Astrocyte of the cerebellum (primary cell): ENCODE data around the gene RSRP1.
A peak's percentile ranks its signal among the peaks of the same experiment; 100 is the strongest.

ENCODE experiments used
- DNase-seq: peaks from one replicate; pipeline ENCODE4 v3.0.0-alpha.2; 2011; ENCODE audit warnings: low read depth
- H3K4me3 ChIP-seq: 2 replicates; pipeline ENCODE4 v1.5.1; 2011; ENCODE audit warnings: mild to moderate bottlenecking, low read depth, low read length, moderate library complexity
- in situ Hi-C: cut with HindIII; loops from 2 replicates; pipeline ENCODE4 v1.10.0; 2017; ENCODE audit warnings: low sequenced_read_pairs
- TF ChIP-seq, protein P1 (sequence below): IDR thresholded peaks from 2 replicates; pipeline ENCODE4 v1.5.1; 2012; ENCODE audit warnings: low read length, low read depth, moderate library complexity, mild to moderate bottlenecking; ENCODE audit errors: missing control alignments

RSRP1 gene

DNA sequence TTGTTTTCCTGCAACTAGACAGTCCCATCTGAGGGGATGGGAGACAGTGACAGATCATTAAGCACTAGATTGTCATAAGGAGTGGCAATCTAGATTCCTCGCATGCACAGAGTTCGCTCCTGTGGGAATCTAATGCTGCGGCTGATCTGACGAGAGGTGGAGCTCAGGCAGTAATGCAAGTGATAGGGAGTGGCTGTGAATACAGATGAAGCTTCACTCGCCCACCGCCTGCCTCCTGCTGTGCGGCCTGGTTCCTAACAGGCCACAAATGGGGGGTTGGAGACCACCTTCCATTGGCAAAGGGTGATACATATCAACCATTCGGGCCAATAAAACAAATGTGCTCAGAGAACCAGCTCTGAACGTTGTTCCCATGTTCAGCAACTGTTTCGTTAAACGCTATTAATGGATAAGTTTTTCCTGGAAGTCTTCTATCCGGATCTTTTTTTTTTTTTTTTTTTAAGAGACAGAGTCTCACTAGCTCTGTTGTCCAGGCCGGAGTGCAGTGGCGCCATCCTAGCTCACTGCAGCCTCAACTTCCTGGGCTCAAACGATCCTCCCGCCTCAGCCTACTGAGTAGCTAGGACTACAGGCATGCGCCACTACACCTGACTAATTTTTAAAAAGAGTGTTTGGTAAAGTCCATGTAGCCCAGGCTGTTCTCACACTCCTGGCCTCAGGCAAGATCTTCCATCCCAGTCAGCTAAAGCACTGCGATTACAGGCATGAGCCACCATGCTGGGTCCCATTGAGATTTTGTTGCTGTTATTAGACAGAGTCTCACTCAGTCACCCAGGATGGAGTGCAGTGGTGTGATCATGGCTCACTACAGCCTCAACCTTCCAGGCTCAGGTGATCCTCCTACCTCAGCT lies 8.7 kb upstream of the RSRP1 start:
- DNase-seq, result no peak
- TF ChIP-seq, protein P1, sequence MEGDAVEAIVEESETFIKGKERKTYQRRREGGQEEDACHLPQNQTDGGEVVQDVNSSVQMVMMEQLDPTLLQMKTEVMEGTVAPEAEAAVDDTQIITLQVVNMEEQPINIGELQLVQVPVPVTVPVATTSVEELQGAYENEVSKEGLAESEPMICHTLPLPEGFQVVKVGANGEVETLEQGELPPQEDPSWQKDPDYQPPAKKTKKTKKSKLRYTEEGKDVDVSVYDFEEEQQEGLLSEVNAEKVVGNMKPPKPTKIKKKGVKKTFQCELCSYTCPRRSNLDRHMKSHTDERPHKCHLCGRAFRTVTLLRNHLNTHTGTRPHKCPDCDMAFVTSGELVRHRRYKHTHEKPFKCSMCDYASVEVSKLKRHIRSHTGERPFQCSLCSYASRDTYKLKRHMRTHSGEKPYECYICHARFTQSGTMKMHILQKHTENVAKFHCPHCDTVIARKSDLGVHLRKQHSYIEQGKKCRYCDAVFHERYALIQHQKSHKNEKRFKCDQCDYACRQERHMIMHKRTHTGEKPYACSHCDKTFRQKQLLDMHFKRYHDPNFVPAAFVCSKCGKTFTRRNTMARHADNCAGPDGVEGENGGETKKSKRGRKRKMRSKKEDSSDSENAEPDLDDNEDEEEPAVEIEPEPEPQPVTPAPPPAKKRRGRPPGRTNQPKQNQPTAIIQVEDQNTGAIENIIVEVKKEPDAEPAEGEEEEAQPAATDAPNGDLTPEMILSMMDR, result no peak
- no peak overlapping the region for H3K4me3 ChIP-seq
- in situ Hi-C loops, result no loop called here

DNA sequence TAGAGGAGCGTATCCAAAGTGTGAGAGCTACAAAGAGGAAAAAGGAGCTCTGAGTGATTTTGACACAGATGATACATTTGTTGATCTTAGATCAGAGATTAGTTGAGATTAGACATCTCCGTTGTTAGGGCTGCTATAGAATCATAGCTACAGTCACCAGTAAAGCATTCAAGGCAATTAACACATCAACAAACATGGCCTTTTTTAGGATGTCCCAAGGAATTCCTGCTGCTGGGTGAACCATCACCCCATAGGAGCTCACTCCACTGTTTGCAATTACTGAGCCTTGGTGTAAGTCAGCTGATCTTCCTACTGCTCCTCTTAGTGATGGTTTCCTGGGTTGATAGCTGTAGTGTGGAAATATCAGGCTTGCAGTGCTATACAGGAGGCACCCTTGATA lies 6.7 kb upstream of the RSRP1 start:
- in situ Hi-C loops, result no loop called here
- no peak for DNase-seq
- TF ChIP-seq, protein P1, result no peak
- no peak overlapping the region for H3K4me3 ChIP-seq

DNA sequence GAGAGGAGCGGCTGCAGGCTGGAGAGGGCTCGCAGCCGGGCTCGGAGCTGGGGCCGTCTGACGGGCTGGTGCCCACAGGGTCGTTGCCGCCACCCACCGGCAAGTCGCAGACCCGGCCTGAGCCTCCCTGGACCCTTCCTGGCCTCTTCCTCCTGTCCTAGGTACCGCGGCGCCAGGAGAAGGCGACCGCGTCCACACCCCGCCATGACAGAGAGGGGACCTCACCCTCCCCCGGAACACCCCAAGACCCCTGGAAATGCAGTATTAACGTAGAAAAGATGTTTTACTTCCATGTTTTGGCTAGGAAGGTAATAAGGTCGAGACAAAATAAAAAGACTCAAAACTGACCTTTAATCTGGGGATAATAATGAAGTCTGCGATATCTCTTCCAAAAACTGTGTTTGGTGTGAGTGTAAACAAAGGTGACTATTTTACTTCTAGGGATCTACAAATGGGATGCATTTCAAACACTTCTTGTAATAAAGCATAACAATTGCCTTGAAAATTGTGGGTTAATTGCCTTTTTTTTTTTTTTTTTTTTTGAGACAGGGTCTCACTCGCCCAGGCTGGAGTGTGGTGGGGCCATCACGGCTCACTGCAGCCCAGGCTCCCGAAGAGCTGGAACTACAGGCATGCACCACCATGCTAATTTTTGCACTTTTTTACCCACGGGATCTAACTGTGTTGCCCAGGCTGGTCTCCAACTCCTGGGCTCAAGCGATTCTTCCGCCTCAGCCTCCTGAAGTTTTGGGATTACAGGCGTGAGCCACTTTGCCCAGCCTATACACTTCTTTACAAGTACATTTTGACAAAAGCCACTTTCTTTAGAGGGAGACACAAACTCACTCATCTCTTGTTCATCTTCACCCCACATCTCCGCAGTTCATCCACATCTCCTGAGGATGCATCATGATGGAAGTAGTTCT lies 838 bp upstream of the RSRP1 start:
- TF ChIP-seq, protein P1, result no peak
- H3K4me3 ChIP-seq, result peak overlapping the region; percentile 99
- in situ Hi-C loops, result no loop called here
- no peak for DNase-seq

DNA sequence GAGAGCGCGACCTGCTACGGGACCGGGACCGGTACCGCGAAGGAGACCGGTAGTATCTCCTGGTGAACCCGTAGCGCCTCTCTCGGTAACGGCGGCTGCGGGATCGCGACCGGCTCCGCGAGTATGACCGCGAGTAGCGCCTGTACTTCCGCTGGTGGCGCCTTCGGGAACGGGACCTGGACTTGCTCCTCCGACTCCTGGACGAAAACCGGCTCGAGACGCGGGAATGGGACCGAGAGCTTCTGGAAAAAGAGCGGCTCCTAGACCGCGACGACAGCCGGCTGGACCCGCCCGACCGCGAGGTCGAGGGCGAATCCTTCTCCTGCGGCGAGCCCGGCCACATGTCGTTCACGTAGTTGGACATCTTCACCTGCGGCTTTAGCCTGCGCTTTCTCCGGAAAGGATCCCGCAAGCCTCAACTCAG lies 642 bp downstream of the RSRP1 start:
- TF ChIP-seq, protein P1, result no peak
- no peak for DNase-seq
- in situ Hi-C loops, result no loop called here
- H3K4me3 ChIP-seq, result peak overlapping the region; percentile 99

DNA sequence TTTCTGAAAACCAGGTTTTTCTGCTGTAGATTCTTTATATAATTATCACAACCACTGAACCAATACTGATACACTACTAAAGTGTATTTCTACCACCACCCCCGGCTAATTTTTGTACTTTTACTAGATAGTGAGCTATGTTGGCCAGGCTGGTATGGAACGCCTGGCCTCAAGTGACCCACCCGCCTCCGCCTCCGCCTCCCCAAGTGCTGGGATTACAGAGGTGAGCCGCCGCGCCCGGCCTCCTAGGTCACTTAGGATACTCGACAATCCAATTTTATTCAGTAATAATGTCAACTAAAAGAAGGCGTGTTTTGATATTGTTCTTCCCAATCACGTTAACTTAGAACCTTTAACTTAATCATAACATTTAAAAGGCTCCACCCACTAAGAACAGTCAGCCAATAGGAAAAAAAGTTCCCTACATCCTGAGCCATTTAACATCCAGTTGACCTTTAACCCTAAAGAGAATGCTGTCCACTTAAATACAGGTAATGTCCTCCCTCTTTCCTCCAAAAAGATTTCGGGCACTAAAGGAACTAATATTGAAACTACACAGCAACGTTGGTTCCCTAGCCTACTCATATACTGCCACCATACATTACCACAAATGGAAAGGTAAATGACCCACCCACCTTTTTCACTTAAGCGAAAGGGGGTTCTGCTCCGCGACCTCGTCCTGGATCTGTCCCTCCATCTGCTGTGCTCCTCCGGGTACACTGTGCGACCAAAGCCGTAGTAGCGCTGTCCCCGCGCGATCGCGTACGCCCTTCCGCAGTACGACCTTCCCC lies 1.2 kb downstream of the RSRP1 start:
- H3K4me3 ChIP-seq, result peak overlapping the region; percentile 99
- TF ChIP-seq, protein P1, result no peak
- DNase-seq, result no peak
- in situ Hi-C loops, result no loop called here

DNA sequence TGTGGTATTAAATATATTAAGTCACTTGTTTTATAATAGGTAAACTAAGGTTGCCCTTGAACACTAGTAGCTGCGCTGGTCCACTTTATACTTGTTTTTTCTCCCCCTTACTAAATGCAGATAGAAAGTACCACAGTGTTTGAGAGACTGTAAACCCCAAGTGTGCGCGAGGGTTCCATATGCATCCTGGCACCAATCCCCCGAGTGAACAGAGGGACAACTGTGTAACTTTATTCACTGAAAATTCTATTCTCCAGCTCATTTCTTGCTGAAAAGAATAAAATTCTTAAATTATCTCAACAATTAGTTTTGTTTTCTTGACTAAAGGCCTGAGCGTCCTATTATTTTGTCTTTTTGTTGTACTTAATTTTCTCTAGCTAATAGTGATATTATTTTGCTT lies 1.9 kb downstream of the RSRP1 start:
- TF ChIP-seq, protein P1, result no peak
- in situ Hi-C loops, result no loop called here
- peak overlapping the region; percentile 99 for H3K4me3 ChIP-seq
- DNase-seq, result no peak
